NCI-H526 (cell line): ENCODE data around the gene OARD1.
"Not testable (repeated sequence)": the region's sequence is repeated elsewhere in the genome, so short reads cannot be mapped to it uniquely, and the experiment has no call there.

Source experiments
- DNase-seq, 2 experiments: peaks; one replicate each; lab custom pipeline; 2025; lab: John Stamatoyannopoulos, UW

Gene OARD1

DNA sequence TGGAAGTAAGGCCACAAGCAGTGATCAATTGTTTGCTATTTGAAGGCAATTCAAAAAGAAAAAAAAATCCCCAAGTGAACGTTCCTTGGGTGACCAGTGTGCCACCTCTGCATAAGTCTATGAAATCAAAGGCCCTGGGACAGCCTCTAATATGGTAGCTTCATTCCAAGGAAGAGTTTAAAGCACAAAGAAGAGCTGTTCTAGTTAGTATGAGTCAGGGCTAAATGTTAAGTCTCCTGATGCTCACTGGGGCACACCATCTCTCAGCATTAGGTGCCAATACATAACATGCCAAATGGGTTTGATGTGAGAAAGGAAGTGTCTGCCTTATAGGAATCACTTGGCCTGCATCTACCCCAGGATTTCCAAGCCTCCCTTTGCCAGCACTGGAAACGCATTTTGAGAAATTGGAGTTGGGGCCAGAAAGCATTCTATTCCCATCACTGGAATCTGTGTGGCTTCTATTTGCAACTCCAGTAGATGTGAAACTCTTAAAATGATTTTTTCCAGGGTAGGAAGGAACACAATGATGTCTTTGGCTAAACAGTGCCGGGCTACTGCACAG is 46.1 kb downstream of the OARD1 start:
- no peak for DNase-seq

DNA sequence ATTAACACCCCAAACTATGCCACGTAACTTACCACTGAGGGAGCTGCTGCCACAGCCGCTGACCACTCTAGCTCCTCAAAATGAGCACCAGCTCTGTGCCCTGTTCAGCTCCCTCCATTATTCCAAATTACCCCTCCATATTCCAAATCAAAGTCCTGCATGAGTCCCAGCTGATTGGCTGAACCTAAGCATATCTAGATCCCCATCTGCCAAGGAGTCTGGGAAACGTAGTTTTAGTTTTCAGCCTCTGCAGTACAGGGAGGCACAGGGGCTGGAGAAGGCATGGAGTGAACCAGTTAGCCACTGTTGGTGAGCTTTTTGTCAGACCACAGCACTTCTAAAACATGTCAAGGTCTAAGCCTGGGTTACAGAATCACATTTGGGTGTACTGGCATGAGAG is 49.0 kb downstream of the OARD1 start:
- DNase-seq = no peak

DNA sequence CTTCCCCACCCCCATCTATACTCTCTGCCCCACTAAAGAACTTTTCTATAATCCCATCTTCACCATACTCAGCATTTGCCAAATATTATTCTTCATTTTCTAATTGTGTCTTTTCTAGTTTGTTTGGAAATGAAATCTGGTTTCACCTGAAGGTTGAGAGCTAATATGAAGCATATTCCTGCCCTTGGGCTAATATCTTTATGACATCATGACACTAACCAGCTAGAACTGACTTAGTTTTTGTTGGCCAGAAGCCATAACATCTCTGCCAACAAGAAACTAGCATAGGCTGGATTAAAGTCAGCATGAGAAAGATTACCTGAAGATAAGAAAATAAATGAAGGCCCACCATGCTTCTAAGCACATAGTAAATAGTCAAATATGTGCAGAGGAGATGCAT is 49.9 kb downstream of the OARD1 start:
- DNase-seq = no peak

DNA sequence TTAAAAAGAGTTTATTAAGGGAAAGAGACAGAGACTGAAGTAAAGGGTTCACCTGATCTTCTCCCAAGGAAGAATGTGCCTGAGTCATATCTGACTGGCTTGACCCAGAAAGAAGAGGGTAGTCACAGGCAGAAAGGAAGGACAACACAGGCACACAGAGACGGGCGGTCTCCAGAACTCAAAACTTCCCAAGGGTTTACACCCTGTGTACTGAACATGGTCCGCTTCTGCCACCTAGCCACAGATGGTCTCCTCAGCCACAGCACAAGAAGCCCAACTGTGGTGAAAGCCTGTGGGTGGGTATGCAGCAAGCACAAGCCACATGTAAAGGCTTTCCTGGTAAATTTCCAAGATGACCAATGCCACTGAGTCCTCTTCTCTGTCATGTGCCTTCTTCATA is 50.3 kb downstream of the OARD1 start:
- DNase-seq = no peak

DNA sequence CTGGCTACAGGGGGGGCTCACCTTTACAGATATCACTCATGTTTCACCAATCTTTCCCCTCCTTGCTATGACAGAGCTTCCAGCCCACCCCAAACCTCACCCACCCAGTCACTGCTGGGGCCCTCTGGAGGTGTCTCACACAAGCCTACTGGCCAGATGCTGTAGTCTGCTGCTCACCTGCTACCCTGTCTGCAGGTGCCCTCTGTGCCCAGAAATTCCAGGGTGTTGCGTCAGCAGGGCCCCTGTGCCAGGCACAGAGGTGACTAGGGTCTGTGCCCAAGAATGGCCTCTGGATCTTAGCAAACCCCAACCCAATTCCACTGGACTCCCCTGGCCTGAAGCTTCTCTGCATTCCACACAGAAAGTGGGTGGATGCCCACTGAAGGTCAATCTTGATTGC is 54.5 kb downstream of the OARD1 start:
- no peak for DNase-seq

DNA sequence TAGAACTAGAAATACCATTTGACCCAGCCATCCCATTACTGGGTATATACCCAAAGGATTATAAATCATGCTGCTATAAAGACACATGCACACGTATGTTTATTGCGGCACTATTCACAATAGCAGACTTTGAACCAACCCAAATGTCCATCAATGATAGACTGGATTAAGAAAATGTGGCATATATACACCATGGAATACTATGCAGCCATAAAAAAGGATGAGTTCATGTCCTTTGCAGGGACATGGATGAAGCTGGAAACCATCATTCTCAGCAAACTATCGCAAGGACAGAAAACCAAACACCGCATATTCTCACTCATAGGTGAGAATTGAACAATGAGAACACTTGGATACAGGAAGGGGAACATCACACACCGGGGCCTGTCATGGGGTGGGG is 56.3 kb downstream of the OARD1 start:
- DNase-seq = not testable (repeated sequence)

DNA sequence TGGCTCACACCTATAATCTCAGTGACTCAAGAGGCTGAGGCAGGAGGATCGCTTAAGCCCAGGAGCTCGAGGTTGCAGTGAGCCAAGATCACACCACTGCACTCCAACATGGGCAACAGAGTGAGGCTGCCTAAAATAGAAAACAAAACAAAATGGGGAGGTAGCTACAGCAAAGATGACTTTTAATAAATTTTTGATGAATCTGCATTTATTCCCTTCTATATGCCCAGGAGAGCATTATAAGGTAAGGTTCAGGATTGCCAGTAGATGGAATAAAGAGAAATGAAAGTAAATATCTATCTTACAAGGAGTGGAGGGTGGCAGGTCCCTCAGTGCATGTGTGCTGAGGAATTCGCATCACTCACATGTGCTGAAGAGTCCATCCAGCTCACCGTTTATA is 57.4 kb downstream of the OARD1 start:
- no peak for DNase-seq
